ENCODE data around the gene SNTB2.
A peak's percentile ranks its signal among the peaks of the same experiment; 100 is the strongest.

Gene SNTB2

GRCh38 chr16:69180011-69180338, 7.0 kb upstream of the SNTB2 start:
- DNase-seq (ENCODE audit: low spot score), result no peak

- DNase-seq (ENCODE audit: low spot score), result no peak
These were observed 4.1 kb upstream of the SNTB2 start for GRCh38 chr16:69182730-69183416.

- DNase-seq (ENCODE audit: low spot score), result peak; percentile 66
These were observed 677 bp downstream of the SNTB2 start for GRCh38 chr16:69187446-69188235.

GRCh38 chr16:69188236-69188549, 1.2 kb downstream of the SNTB2 start:
- DNase-seq (ENCODE audit: low spot score), result peak; percentile 37

GRCh38 chr16:69188716-69189115, 1.8 kb downstream of the SNTB2 start:
- no peak for DNase-seq (ENCODE audit: low spot score)

GRCh38 chr16:69190046-69190588, 3.2 kb downstream of the SNTB2 start:
- DNase-seq (ENCODE audit: low spot score), result no peak

- DNase-seq (ENCODE audit: low spot score), result no peak
These were observed 3.6 kb downstream of the SNTB2 start for GRCh38 chr16:69190598-69190997.

GRCh38 chr16:69191136-69191535, 4.2 kb downstream of the SNTB2 start:
- no peak for DNase-seq (ENCODE audit: low spot score)

- DNase-seq (ENCODE audit: low spot score), result no peak
These were observed 6.9 kb downstream of the SNTB2 start for GRCh38 chr16:69193855-69194254.

GRCh38 chr16:69194488-69194887, 7.5 kb downstream of the SNTB2 start:
- no peak for DNase-seq (ENCODE audit: low spot score)

GRCh38 chr16:69195369-69196029, 8.5 kb downstream of the SNTB2 start:
- DNase-seq (ENCODE audit: low spot score), result no peak

GRCh38 chr16:69197573-69197972, 10.6 kb downstream of the SNTB2 start:
- no peak for DNase-seq (ENCODE audit: low spot score)

GRCh38 chr16:69199382-69199781, 12.4 kb downstream of the SNTB2 start:
- no peak for DNase-seq (ENCODE audit: low spot score)

- DNase-seq (ENCODE audit: low spot score), result no peak
These were observed 14.3 kb downstream of the SNTB2 start for GRCh38 chr16:69201291-69201690.

GRCh38 chr16:69201787-69202186, 14.8 kb downstream of the SNTB2 start:
- no peak for DNase-seq (ENCODE audit: low spot score)

GRCh38 chr16:69204172-69204571, 17.2 kb downstream of the SNTB2 start:
- DNase-seq (ENCODE audit: low spot score), result no peak

- DNase-seq (ENCODE audit: low spot score), result no peak
These were observed 22.8 kb downstream of the SNTB2 start for GRCh38 chr16:69209735-69210134.

- no peak for DNase-seq (ENCODE audit: low spot score)
These were observed 30.5 kb downstream of the SNTB2 start for GRCh38 chr16:69217433-69217832.

GRCh38 chr16:69219279-69219678, 32.3 kb downstream of the SNTB2 start:
- no peak for DNase-seq (ENCODE audit: low spot score)

GRCh38 chr16:69223882-69224281, 36.9 kb downstream of the SNTB2 start:
- DNase-seq (ENCODE audit: low spot score), result no peak

- DNase-seq (ENCODE audit: low spot score), result no peak
These were observed 38.2 kb downstream of the SNTB2 start for GRCh38 chr16:69225121-69225520.

- DNase-seq (ENCODE audit: low spot score), result no peak
These were observed 46.2 kb downstream of the SNTB2 start for GRCh38 chr16:69233124-69233523.

- no peak for DNase-seq (ENCODE audit: low spot score)
These were observed 47.5 kb downstream of the SNTB2 start for GRCh38 chr16:69234460-69234859.
